HL-60 (cell line): ENCODE data around the gene MAP6.

Experiments used
- POLR2AphosphoS5 ChIP-seq: IDR thresholded peaks from 2 replicates; pipeline ENCODE4 v1.6.1; 2012; ENCODE audit warnings: low read depth
- SPI1 ChIP-seq: IDR thresholded peaks from 2 replicates; pipeline ENCODE4 v1.6.1; 2012; ENCODE audit warnings: low read depth, mild to moderate bottlenecking, borderline replicate concordance
- TF ChIP-seq, protein P1 (sequence below): IDR thresholded peaks from one replicate; pipeline ENCODE4 v1.5.1; 2011; ENCODE audit warnings: low read length, control low read depth, inconsistent platforms; ENCODE audit not compliant: insufficient read depth
- TF ChIP-seq, protein P2 (sequence below): IDR thresholded peaks from 2 replicates; pipeline ENCODE4 v1.6.1; 2012; ENCODE audit warnings: low read depth; ENCODE audit not compliant: insufficient replicate concordance

DNA sequence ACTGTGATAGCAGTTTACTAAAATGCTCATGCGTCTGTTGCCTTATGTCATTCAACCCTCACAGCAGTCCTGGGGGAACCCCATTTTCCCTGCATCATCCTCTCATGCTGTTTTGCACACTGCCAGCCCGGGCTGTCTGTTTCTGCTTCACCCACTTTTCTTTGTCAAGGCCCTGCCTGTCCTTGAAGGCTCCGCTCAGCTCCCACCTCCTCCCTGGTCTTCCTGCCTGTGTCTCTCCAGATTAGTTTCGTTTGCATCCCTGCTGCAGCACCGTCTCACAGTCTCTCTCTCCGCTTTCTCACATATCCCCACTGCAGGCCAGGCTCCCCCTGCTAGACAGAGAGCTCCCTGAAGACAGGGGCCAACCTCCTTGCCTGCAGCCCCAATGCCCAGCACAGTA is 76.9 kb downstream of the MAP6 start:
- TF ChIP-seq, protein P1, sequence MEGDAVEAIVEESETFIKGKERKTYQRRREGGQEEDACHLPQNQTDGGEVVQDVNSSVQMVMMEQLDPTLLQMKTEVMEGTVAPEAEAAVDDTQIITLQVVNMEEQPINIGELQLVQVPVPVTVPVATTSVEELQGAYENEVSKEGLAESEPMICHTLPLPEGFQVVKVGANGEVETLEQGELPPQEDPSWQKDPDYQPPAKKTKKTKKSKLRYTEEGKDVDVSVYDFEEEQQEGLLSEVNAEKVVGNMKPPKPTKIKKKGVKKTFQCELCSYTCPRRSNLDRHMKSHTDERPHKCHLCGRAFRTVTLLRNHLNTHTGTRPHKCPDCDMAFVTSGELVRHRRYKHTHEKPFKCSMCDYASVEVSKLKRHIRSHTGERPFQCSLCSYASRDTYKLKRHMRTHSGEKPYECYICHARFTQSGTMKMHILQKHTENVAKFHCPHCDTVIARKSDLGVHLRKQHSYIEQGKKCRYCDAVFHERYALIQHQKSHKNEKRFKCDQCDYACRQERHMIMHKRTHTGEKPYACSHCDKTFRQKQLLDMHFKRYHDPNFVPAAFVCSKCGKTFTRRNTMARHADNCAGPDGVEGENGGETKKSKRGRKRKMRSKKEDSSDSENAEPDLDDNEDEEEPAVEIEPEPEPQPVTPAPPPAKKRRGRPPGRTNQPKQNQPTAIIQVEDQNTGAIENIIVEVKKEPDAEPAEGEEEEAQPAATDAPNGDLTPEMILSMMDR: no peak
- TF ChIP-seq, protein P2, sequence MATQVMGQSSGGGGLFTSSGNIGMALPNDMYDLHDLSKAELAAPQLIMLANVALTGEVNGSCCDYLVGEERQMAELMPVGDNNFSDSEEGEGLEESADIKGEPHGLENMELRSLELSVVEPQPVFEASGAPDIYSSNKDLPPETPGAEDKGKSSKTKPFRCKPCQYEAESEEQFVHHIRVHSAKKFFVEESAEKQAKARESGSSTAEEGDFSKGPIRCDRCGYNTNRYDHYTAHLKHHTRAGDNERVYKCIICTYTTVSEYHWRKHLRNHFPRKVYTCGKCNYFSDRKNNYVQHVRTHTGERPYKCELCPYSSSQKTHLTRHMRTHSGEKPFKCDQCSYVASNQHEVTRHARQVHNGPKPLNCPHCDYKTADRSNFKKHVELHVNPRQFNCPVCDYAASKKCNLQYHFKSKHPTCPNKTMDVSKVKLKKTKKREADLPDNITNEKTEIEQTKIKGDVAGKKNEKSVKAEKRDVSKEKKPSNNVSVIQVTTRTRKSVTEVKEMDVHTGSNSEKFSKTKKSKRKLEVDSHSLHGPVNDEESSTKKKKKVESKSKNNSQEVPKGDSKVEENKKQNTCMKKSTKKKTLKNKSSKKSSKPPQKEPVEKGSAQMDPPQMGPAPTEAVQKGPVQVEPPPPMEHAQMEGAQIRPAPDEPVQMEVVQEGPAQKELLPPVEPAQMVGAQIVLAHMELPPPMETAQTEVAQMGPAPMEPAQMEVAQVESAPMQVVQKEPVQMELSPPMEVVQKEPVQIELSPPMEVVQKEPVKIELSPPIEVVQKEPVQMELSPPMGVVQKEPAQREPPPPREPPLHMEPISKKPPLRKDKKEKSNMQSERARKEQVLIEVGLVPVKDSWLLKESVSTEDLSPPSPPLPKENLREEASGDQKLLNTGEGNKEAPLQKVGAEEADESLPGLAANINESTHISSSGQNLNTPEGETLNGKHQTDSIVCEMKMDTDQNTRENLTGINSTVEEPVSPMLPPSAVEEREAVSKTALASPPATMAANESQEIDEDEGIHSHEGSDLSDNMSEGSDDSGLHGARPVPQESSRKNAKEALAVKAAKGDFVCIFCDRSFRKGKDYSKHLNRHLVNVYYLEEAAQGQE: no peak
- TF ChIP-seq POLR2AphosphoS5 (no peak), SPI1 (no peak)
